Mesenteric fat pad (tissue), 1 donor: Measurements from ENCODE around the gene ELOVL6. TPM values are rescaled to one million over a fixed set of nuclear protein-coding genes. Genes with fewer than 3 reads are reported as not detected.
"Not testable (repeated sequence)": the region's sequence is repeated elsewhere in the genome, so short reads cannot be mapped to it uniquely, and the experiment has no call there.

ENCODE experiments used
- DNase-seq: peaks from one replicate; pipeline ENCODE4 v3.0.0-alpha.2; 2020; ENCODE audit warnings: low spot score
- total RNA-seq: library from RNA; stranded (reverse); fragmentation: NEBNext Ultra II Directional; extraction: Animal tissue kit (Norgen Biotek cat#: 25700); gene quantifications from one replicate; pipeline ENCODE4 v1.2.1, GENCODE V29; 2021
- donor health status: DM: yes; HTN: yes; CAD: no.

ELOVL6 gene
- total RNA-seq, 1 donor from 2014 or later = 6.9 TPM

DNA sequence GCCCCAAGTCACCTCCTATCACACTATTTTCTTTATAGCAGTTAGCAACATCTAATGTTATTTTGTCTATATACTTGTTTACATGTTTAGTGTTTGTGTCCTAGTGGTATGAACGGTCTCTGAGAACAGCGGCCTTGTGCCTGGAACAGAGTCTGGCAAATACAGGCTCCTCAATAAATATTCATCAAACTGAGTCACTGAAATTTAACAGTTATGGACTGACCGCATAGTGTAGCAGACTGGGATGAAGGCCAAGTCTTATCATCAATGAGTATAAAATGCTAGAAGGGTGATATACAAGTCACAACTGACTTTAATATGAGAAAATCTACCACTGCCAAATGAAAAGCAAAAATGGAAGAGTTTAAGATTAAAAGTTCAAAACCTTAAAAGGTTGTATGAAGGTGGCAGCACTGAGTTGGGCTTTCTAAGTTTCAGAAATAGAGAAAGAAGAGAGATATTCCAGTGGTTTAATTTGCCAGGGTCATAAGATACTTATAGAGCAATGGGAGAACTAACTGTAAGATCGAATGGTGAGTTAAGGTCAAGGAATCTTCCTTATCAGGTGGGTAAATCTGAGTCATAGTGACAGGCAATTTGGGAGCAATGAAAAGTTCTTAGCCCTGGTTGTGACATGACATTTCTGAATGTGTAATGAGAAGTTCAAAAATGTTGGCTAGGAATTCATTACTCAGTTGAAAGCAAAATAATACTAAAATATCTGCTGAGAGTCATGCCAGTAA is 34.9 kb downstream of the ELOVL6 start:
- no peak for DNase-seq

GRCh38 chr4:110160618-110161017 is 37.8 kb downstream of the ELOVL6 start:
- DNase-seq = no peak

- DNase-seq = no peak
These were observed 38.9 kb downstream of the ELOVL6 start for GRCh38 chr4:110159541-110159940.

DNA sequence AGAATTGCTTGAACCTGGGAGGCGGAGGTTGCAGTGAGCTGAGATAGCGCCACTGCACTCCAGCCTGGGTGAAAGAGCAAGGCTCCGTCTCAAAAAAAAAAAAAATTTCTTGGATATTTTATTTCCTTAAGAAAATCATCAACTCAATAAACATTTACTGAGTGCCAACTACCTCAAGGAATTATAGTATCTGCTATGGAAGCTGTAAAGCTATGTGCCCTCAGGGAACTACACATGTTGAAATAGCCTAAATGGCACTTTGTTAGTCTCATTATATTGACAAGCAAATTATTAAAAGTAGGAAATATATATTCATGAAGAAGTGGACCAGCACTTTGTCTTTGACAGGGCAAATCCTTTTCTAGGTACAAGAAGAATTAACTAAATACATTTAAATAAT is 40.8 kb downstream of the ELOVL6 start:
- DNase-seq = no peak

DNA sequence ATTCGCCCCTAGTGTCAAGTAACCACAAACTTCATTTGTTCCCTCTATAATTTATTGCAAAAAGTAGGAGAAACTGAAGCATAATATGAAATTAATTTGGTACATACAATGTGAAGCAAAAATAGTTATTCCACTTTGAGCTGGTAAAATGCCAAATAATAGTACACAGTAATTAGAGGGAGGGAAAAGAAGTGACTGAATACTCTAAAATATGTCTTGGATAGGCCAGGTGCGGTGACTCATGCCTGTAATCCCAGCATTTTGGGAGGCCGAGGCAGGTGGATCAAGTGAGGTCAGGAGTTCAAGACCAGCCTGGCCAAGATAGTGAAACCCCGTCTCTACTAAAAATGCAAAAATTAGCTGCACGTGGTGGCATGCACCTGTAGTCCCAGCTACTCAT is 41.2 kb downstream of the ELOVL6 start:
- not testable (repeated sequence) for DNase-seq

DNA sequence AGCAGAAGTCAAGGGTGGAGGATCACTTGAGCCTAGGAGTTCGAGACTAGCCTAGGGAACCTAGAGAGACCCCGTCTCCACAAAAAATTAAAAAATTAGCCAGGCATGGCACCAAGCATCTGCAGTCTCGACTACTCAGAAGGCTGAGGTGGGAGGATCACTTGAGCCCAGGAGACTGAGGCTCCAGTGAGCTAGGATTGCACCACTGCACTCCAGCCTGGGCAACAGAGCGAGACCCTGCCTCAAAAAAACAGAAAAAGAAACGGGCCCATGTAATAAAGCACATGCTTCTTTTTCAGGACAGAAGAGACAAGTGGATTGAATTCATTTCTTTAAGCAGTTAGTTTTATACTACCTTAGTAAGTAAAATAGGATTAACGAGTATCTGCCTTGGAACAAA is 42.0 kb downstream of the ELOVL6 start:
- DNase-seq = no peak

- no peak for DNase-seq
These were observed 42.8 kb downstream of the ELOVL6 start for GRCh38 chr4:110155654-110156053.

GRCh38 chr4:110154582-110154981 is 43.8 kb downstream of the ELOVL6 start:
- no peak for DNase-seq

GRCh38 chr4:110152386-110152785 is 46.0 kb downstream of the ELOVL6 start:
- no peak for DNase-seq

- DNase-seq = no peak
These were observed 49.3 kb downstream of the ELOVL6 start for GRCh38 chr4:110149089-110149488.

DNA sequence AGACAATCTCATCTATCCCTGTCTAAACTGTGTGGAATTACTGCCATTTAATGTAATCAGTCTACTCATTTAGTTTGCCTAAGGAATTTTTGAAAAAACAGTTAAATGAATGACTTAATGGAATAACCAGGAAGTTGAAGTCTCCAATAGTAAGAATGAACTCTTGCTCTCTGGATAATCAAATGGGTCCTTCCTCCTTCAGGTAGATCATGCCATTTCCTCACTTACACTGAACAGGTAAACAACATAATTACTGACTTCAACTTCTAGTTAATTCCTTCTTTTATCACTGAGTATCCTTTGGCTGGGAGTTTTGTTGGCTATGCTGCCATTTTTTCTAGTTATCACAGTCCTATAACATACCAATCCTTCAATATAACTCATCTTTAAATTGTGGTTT is 56.0 kb downstream of the ELOVL6 start:
- DNase-seq = no peak

DNA sequence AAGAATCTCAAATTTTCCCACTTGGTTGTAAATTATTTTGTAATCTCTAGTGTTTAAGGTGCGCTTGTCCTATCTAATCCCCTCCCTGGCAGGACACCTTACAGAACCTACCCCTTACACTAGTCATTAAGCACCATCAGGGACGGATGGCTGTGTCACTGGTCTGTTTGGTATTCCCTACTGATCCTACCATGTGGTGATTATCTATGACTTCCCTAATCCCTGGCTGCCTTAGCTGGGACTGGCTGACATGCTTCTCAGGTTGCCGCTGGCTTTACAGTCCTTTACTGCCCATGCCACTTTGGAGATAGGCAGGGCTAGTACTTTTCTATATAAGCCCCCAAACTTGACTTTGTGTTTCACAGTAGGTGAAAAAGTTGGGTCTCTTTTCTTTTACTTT is 58.6 kb downstream of the ELOVL6 start:
- DNase-seq = no peak

GRCh38 chr4:110139111-110139510 is 59.3 kb downstream of the ELOVL6 start:
- DNase-seq = no peak

DNA sequence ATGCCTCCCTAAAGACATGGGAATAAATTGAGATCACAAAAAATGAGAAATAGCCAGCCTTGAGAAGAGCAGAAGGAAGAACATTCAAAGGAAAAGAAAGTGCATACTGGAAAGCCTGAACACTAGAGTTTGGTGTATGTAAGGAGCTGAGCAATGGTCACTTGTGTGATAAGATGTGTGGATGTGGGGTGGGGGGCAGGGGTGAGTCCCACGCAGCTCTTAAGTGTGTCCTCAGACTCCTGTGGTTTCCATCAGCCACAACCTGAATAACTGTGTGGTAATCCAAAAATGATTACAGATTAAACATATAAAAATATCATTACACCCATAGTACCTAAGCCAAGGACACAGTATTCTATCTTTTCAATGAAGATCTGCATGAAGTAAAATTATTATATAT is 59.9 kb downstream of the ELOVL6 start:
- no peak for DNase-seq

DNA sequence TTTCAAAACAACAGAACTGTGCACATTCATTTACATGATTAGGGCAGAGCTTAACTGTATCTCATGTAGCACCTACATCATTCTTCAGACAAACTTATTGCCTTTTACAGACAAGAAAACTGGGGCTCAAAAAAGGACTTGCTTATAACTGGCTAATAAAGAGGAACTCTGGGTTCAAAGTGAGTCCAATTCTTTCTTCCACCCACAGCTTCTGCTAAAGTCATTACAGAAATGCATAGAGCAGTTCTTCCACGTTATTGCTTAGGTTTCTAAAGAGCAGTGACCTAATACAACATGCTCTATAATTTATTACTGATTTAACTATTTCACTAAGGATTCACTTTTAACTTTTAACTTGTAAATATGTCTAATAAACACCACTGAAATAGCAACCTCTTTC is 60.6 kb downstream of the ELOVL6 start:
- no peak for DNase-seq

- DNase-seq = no peak
These were observed 62.9 kb downstream of the ELOVL6 start for GRCh38 chr4:110135523-110135922.

DNA sequence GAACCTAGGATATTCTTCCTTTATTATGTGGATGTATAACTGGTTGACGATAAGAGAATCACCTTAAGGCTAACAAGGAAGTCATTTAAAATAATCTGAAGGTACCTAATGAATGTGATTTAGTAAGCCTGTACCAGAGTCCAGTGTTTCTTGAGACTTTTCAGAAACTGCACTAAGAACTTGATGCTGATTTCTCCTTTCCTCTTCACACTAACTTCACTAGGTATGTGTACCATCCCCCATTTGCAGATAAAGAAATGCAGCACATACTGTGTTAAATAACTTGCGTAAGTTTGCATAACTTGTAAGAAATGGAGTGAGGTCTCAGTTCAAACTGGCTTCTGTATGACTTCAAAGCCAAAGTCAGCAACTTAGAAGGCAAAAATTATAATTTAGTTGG is 63.3 kb downstream of the ELOVL6 start:
- no peak for DNase-seq

GRCh38 chr4:110134269-110134869 is 64.0 kb downstream of the ELOVL6 start:
- no peak for DNase-seq

GRCh38 chr4:110132816-110133719 is 65.3 kb downstream of the ELOVL6 start:
- DNase-seq = no peak

DNA sequence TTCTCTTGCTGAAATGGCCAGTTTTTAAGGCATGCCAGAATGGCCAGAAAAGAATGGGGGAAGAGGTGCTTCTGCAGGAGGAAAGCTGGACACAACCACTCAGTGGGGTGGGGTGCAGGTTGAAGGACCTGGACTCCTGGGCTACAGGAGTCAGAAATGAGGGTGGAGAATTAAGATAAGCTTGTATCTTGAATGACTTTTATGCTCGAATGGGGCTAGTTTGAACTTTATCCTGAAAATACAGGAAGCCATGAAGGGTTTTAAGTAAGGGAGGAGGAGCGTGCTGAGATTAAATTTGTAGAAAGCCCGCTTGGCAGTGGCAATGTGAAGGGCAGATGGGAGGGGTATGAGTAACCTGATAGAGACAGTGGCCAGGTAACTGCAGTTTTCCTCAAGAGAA is 66.5 kb downstream of the ELOVL6 start:
- DNase-seq = no peak

DNA sequence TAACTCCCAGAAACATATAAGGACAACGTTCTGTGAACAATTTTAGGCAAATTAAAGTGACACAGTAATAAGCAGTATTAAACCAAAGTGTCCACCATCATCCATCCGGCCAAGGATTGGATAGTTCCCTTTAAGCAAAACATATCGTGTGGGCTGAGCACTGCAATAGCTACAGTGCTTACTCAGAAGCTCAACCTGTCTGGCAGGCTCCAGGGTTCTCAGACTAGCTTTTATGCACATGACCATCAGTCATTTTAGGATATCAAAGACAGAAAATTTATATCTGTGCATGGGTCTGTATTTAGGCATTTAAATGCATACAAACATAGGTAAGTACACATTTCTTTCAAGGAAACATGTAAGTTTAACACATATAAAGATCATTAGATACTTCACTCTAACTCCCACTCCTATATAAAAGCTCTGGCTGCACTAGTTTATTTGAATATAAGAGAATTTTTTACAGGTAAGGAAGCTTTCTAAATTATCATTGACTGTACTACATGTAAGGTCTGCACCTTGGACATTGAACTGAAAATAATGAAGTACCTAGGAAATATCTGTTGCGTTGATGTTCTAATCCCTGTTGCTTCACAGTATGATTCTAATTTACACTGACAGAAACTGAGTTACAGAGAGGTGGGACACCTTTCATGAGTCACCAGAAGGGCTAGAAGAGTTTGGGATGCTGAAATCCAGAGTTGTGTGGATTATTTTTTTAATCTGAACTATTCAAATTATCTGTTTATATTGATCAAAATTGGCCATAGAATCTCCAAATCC is 67.6 kb downstream of the ELOVL6 start:
- DNase-seq = no peak
